ENCODE results near the gene RIPOR3. TPM values are rescaled to one million over a fixed set of nuclear protein-coding genes. Genes with fewer than 3 reads are reported as not detected.
A peak's percentile ranks its signal among the peaks of the same experiment; 100 is the strongest.

Gene RIPOR3
- total RNA-seq, 1 donor from 2014 or later: 0.31 TPM

- peaks cover 24% of the 10 kb centered on the region for H3K36me3 Mint-ChIP-seq (ENCODE audit: insufficient read depth)
- no peak overlapping the region for H3K27ac Mint-ChIP-seq
- H3K9me3 Mint-ChIP-seq (ENCODE audit: low read depth): no peaks in the 10 kb centered on the region
- H3K27me3 Mint-ChIP-seq: no peaks in the 10 kb centered on the region
- TF ChIP-seq, protein P1, sequence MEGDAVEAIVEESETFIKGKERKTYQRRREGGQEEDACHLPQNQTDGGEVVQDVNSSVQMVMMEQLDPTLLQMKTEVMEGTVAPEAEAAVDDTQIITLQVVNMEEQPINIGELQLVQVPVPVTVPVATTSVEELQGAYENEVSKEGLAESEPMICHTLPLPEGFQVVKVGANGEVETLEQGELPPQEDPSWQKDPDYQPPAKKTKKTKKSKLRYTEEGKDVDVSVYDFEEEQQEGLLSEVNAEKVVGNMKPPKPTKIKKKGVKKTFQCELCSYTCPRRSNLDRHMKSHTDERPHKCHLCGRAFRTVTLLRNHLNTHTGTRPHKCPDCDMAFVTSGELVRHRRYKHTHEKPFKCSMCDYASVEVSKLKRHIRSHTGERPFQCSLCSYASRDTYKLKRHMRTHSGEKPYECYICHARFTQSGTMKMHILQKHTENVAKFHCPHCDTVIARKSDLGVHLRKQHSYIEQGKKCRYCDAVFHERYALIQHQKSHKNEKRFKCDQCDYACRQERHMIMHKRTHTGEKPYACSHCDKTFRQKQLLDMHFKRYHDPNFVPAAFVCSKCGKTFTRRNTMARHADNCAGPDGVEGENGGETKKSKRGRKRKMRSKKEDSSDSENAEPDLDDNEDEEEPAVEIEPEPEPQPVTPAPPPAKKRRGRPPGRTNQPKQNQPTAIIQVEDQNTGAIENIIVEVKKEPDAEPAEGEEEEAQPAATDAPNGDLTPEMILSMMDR (IDR thresholded peaks at IDR 0.05; ENCODE audit: unreplicated experiment): no peak
- H3K4me1 Mint-ChIP-seq (ENCODE audit: low read depth): no peaks in the 10 kb centered on the region
- no peak overlapping the region for H3K4me3 Mint-ChIP-seq (ENCODE audit: low read depth)
- no peak for DNase-seq (ENCODE audit: low spot score, unreplicated experiment)
Measured at GRCh38 chr20:50578778-50579165, 112.6 kb downstream of the RIPOR3 start.

- DNase-seq (ENCODE audit: low spot score, unreplicated experiment): no peak
- H3K4me1 Mint-ChIP-seq (ENCODE audit: low read depth): no peaks in the 10 kb centered on the region
- TF ChIP-seq, protein P1 (IDR thresholded peaks at IDR 0.05; ENCODE audit: unreplicated experiment): no peak
- peaks cover 21% of the 10 kb centered on the region for H3K36me3 Mint-ChIP-seq (ENCODE audit: insufficient read depth)
- H3K9me3 Mint-ChIP-seq (ENCODE audit: low read depth): no peaks in the 10 kb centered on the region
- H3K27me3 Mint-ChIP-seq: no peaks in the 10 kb centered on the region
- no peak overlapping the region for H3K27ac Mint-ChIP-seq
- no peak overlapping the region for H3K4me3 Mint-ChIP-seq (ENCODE audit: low read depth)
Measured at GRCh38 chr20:50578061-50578777, 113.1 kb downstream of the RIPOR3 start.

GRCh38 chr20:50577175-50578018 is 113.9 kb downstream of the RIPOR3 start:
- Mint-ChIP-seq H3K9me3 (ENCODE audit: low read depth) (no peaks in the 10 kb centered on the region), H3K4me3 (ENCODE audit: low read depth) (no peak overlapping the region), H3K36me3 (ENCODE audit: insufficient read depth) (peaks cover 18% of the 10 kb centered on the region), H3K27me3 (no peaks in the 10 kb centered on the region), H3K27ac (no peak overlapping the region), H3K4me1 (ENCODE audit: low read depth) (peaks cover 1% of the 10 kb centered on the region)
- DNase-seq (ENCODE audit: low spot score, unreplicated experiment): no peak
- TF ChIP-seq, protein P1 (IDR thresholded peaks at IDR 0.05; ENCODE audit: unreplicated experiment): no peak

DNA sequence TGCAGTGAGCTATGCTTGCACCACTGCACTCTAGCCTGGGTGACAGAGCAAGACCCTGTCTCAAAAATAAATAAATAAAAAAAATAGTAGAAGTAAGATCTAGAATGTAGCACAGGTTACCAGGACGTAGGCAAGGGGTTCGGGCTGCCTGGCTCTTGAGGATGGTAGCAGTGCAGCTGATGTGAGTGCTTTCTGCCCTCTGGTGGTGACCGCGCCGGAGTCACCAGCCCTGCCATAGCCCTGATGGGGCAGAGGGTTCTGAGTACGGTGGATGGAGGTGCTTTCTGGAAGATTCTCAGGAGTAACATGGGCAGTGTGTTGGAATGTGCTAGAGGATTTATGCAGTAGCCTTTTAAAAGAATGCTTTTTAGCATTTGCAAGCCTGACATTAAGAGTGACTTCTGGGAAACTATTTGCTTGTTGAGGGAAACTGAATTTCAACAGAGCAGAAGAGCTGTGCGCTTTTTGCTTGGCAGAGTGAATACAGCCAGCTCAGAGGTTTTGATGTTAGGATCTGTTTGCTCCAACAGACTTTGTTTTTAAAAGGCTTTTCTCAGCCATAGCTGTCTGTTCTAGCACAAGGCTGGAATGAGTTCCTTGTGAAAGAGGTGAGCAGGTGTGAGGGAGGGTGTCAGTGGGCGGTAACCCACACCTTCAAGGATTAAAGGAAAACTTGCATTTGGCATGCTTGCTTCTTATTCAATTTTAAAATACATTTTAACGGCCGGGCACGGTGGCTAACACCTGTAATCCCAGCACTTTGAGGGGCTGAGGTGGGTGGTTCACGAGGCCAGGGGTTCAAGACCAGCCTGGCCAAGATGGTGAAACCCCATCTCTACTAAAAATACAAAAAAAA is 115.2 kb downstream of the RIPOR3 start:
- H3K9me3 Mint-ChIP-seq (ENCODE audit: low read depth): no peaks in the 10 kb centered on the region

More for the DNA sequence above, 115.2 kb downstream of the RIPOR3 start:
- H3K27me3 Mint-ChIP-seq: no peaks in the 10 kb centered on the region
- TF ChIP-seq, protein P1 (IDR thresholded peaks at IDR 0.05; ENCODE audit: unreplicated experiment): peak; percentile 71
- H3K36me3 Mint-ChIP-seq (ENCODE audit: insufficient read depth): peaks cover 18% of the 10 kb centered on the region
- peak; percentile 38 for DNase-seq (ENCODE audit: low spot score, unreplicated experiment)
- peaks cover 2% of the 10 kb centered on the region for H3K4me1 Mint-ChIP-seq (ENCODE audit: low read depth)
- no peak overlapping the region for H3K27ac Mint-ChIP-seq
- H3K4me3 Mint-ChIP-seq (ENCODE audit: low read depth): no peak overlapping the region

Data from progenitor cell of endocrine pancreas (in vitro differentiated cells).